ENCODE data around the gene GCN1.
A peak's percentile ranks its signal among the peaks of the same experiment; 100 is the strongest.
"Not testable (repeated sequence)": the region's sequence is repeated elsewhere in the genome, so short reads cannot be mapped to it uniquely, and the experiment has no call there.

GCN1 gene

DNA sequence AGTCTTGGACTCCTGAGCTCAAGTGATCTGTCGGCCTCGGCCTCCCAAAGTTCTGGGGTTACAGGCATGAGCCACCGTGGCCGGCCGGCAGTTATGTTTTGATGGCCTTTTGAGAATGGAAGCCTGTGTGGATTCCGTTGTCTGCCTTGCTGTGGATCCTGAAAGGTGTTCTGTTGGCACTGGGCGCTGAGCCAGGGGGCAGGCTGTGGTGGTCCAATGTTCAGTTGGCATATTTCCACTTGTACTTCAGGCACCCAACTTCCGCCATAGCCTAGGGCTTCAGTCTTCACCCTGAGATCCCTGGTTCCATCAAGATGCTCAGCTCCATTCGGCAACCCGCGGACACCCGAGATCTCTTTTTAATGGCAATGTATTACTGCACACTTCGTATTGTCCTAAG, 12.7 kb upstream of the GCN1 start:
- Histone ChIP-seq H3K9me3 (ENCODE audit: insufficient read depth, low read length) (no peaks in the 10 kb centered on the region), H3K27me3 (ENCODE audit: low read depth, low read length) (no peaks in the 10 kb centered on the region), H3K36me3 (replicated peaks; ENCODE audit: low read depth, low read length) (peaks cover 4% of the 10 kb centered on the region), H4K20me1 (ENCODE audit: insufficient read depth, low read length) (no peaks in the 10 kb centered on the region), H2AFZ (ENCODE audit: low read depth, low read length) (no peak overlapping the region), H3K27ac (ENCODE audit: low read length) (no peak overlapping the region), H3K9ac (ENCODE audit: low read length) (no peak overlapping the region), H3K4me2 (ENCODE audit: low read length) (no peak overlapping the region), H3K79me2 (ENCODE audit: low read length) (peaks cover 3% of the 10 kb centered on the region; the same call in 1 of the 2 replicates), H3K4me3 (ENCODE audit: low read length) (no peak overlapping the region), H3K4me1 (ENCODE audit: low read length) (0 out of 2 replicates have a peak, but pooled peaks cover under 1% of the 10 kb centered on the region)
- TF ChIP-seq, protein P1, sequence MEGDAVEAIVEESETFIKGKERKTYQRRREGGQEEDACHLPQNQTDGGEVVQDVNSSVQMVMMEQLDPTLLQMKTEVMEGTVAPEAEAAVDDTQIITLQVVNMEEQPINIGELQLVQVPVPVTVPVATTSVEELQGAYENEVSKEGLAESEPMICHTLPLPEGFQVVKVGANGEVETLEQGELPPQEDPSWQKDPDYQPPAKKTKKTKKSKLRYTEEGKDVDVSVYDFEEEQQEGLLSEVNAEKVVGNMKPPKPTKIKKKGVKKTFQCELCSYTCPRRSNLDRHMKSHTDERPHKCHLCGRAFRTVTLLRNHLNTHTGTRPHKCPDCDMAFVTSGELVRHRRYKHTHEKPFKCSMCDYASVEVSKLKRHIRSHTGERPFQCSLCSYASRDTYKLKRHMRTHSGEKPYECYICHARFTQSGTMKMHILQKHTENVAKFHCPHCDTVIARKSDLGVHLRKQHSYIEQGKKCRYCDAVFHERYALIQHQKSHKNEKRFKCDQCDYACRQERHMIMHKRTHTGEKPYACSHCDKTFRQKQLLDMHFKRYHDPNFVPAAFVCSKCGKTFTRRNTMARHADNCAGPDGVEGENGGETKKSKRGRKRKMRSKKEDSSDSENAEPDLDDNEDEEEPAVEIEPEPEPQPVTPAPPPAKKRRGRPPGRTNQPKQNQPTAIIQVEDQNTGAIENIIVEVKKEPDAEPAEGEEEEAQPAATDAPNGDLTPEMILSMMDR (IDR thresholded peaks at IDR 0.05; ENCODE audit: low read depth, low read length) = no peak
- TF ChIP-seq EZH2phosphoT487 (IDR thresholded peaks at IDR 0.05; ENCODE audit: low read depth) = no peak

DNA sequence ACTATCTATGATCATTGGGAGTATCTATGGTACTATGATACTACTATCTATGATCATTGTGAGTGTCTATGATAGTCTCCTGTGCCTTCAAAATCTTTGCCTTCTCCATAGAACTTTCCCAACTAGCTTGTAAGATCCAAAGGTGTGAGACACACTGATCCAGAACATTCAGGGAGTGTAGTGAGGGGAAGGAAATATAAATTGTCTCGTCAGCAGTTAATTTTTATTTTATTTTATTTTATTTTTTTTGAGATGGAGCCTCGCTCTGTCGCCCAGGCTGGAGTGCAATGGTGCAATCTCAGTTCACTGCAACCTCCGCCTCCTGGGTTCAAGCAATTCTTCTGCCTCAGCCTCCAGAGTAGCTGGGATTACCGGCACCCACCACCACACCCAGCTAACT, 12.3 kb upstream of the GCN1 start:
- not testable (repeated sequence) for H2AFZ ChIP-seq (ENCODE audit: low read depth, low read length); H3K36me3 ChIP-seq (replicated peaks; ENCODE audit: low read depth, low read length); H3K4me2 ChIP-seq (ENCODE audit: low read length); H4K20me1 ChIP-seq (ENCODE audit: insufficient read depth, low read length); H3K9ac ChIP-seq (ENCODE audit: low read length); H3K4me1 ChIP-seq (ENCODE audit: low read length); H3K4me3 ChIP-seq (ENCODE audit: low read length); H3K27me3 ChIP-seq (ENCODE audit: low read depth, low read length); H3K9me3 ChIP-seq (ENCODE audit: insufficient read depth, low read length); H3K27ac ChIP-seq (ENCODE audit: low read length); H3K79me2 ChIP-seq (ENCODE audit: low read length)

DNA sequence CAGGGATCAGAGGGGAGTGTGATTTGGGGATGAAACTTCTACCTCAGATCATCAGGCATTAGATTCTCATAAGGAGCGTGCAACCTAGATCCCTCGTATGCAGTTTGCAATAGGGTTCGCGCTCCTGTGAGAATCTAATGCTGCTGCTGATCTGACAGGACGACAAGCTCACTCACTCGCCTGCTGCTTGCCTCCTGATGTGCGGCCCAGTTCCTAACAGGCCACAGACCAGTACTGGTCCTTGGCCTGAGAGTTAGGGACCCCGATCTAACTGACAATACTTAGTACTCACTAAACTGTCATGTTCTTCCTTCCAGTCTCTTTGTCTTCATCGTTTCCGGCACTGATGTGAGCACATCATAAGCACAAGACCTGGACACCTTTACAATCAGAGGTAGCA, 11.7 kb upstream of the GCN1 start:
- Histone ChIP-seq H3K4me3 (ENCODE audit: low read length) (no peak overlapping the region), H3K27me3 (ENCODE audit: low read depth, low read length) (no peaks in the 10 kb centered on the region), H3K36me3 (replicated peaks; ENCODE audit: low read depth, low read length) (peaks cover 4% of the 10 kb centered on the region), H4K20me1 (ENCODE audit: insufficient read depth, low read length) (no peaks in the 10 kb centered on the region), H3K9me3 (ENCODE audit: insufficient read depth, low read length) (no peaks in the 10 kb centered on the region), H3K27ac (ENCODE audit: low read length) (no peak overlapping the region), H3K4me2 (ENCODE audit: low read length) (no peak overlapping the region), H3K9ac (ENCODE audit: low read length) (no peak overlapping the region), H3K79me2 (ENCODE audit: low read length) (peaks cover 6% of the 10 kb centered on the region), H2AFZ (ENCODE audit: low read depth, low read length) (no peak overlapping the region), H3K4me1 (ENCODE audit: low read length) (0 out of 2 replicates have a peak, but pooled peaks cover 2% of the 10 kb centered on the region)
- TF ChIP-seq, protein P1 (IDR thresholded peaks at IDR 0.05; ENCODE audit: low read depth, low read length) = no peak
- no peak for TF ChIP-seq EZH2phosphoT487 (IDR thresholded peaks at IDR 0.05; ENCODE audit: low read depth)

DNA sequence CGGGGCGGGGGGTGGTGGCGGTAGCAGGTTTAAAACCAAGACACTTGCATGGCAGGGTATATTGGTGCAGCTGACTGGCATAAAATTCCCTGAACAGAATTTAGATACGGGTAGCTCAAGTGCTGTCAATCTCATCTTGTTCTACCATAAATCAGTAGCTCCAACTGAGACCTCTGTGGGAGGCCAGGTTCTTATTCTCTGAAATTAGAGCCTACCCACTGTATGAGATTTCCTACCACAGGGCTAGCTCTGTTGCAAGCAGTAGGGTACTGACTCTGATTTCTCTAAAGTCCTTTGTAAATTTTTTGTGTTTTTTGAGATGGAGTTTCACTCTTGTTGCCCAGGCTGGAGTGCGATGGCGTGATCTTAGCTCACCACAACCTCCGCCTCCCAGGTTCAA, 9.7 kb upstream of the GCN1 start:
- Histone ChIP-seq H3K4me2 (ENCODE audit: low read length) (no peak overlapping the region), H4K20me1 (ENCODE audit: insufficient read depth, low read length) (peaks cover 9% of the 10 kb centered on the region), H3K4me1 (ENCODE audit: low read length) (peaks cover 10% of the 10 kb centered on the region), H3K36me3 (replicated peaks; ENCODE audit: low read depth, low read length) (peaks cover 14% of the 10 kb centered on the region), H3K4me3 (ENCODE audit: low read length) (no peak overlapping the region), H3K9me3 (ENCODE audit: insufficient read depth, low read length) (no peaks in the 10 kb centered on the region), H3K27ac (ENCODE audit: low read length) (no peak overlapping the region), H3K9ac (ENCODE audit: low read length) (no peak overlapping the region), H3K27me3 (ENCODE audit: low read depth, low read length) (no peaks in the 10 kb centered on the region), H2AFZ (ENCODE audit: low read depth, low read length) (no peak overlapping the region), H3K79me2 (ENCODE audit: low read length) (peaks cover 24% of the 10 kb centered on the region)
- TF ChIP-seq EZH2phosphoT487 (IDR thresholded peaks at IDR 0.05; ENCODE audit: low read depth) = no peak
- TF ChIP-seq, protein P1 (IDR thresholded peaks at IDR 0.05; ENCODE audit: low read depth, low read length) = no peak

DNA sequence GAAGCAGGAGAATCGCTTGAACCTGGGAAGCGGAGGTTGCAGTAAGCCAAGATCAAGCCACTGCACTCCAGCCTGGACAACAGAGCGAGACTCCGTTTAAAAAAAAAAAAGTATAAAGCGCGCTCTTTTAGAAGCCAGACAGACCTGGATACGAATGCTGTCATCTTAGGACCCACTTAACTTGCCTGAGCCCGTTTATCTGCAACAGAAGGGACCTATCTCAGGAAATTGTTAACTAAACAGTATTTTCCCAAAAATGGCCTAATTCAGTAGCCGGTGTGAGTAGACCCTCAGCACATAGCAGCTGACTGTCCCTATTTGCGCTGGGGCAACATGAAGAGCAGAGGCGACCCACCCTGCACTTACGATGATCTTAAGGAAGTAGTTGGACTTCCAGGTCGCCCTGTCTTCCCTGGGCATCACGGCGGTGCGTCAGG, 5.9 kb upstream of the GCN1 start:
- peaks cover 23% of the 10 kb centered on the region for H4K20me1 ChIP-seq (ENCODE audit: insufficient read depth, low read length)
- H2AFZ ChIP-seq (ENCODE audit: low read depth, low read length) = no peak overlapping the region
- peak overlapping the region; percentile 97 for H3K4me3 ChIP-seq (ENCODE audit: low read length)
- peak overlapping the region; percentile 86 for H3K4me2 ChIP-seq (ENCODE audit: low read length)
- H3K4me1 ChIP-seq (ENCODE audit: low read length) = peaks cover 25% of the 10 kb centered on the region
- TF ChIP-seq, protein P1 (IDR thresholded peaks at IDR 0.05; ENCODE audit: low read depth, low read length) = no peak
- no peak for TF ChIP-seq EZH2phosphoT487 (IDR thresholded peaks at IDR 0.05; ENCODE audit: low read depth)
- H3K9me3 ChIP-seq (ENCODE audit: insufficient read depth, low read length) = no peaks in the 10 kb centered on the region
- H3K27ac ChIP-seq (ENCODE audit: low read length) = peak overlapping the region; percentile 74
- peak overlapping the region; percentile 100 for H3K9ac ChIP-seq (ENCODE audit: low read length)
- peaks cover 49% of the 10 kb centered on the region for H3K79me2 ChIP-seq (ENCODE audit: low read length)
- H3K36me3 ChIP-seq (replicated peaks; ENCODE audit: low read depth, low read length) = peaks cover 46% of the 10 kb centered on the region
- no peaks in the 10 kb centered on the region for H3K27me3 ChIP-seq (ENCODE audit: low read depth, low read length)

Measured in OCI-LY3 (cell line).